H9 (cell line): ENCODE measurements around the gene CDH3. TPM values are rescaled to one million over a fixed set of nuclear protein-coding genes. Genes with fewer than 3 reads are reported as not detected.
A peak's percentile ranks its signal among the peaks of the same experiment; 100 is the strongest.

Experiments
- DNase-seq: peaks from one replicate; pipeline ENCODE4 v3.0.0-alpha.2; 2017
- H2AFZ ChIP-seq: one replicate; pipeline ENCODE4 v1.6.1; 2013; ENCODE audit warnings: mild to moderate bottlenecking, low read length, control low read depth, moderate library complexity
- H2AK5ac ChIP-seq: 2 replicates; pipeline ENCODE4 v1.6.1; 2013; ENCODE audit warnings: low read length, control low read depth, mixed read lengths; ENCODE audit not compliant: insufficient read length
- H2BK120ac ChIP-seq: one replicate; pipeline ENCODE4 v1.6.1; 2013; ENCODE audit warnings: low read depth, mild to moderate bottlenecking, low read length, control low read depth, inconsistent platforms; ENCODE audit not compliant: poor library complexity, severe bottlenecking
- H2BK12ac ChIP-seq: 2 replicates; pipeline ENCODE4 v1.6.1; 2013; ENCODE audit warnings: low read length, control low read depth, mixed read lengths, low read depth; ENCODE audit not compliant: insufficient read length
- H2BK15ac ChIP-seq: 2 replicates; pipeline ENCODE4 v1.6.1; 2013; ENCODE audit warnings: low read depth, low read length, control low read depth
- H2BK20ac ChIP-seq: one replicate; pipeline ENCODE4 v1.6.1; 2013; ENCODE audit warnings: low read depth, mild to moderate bottlenecking, low read length, control low read depth, inconsistent platforms; ENCODE audit not compliant: poor library complexity, severe bottlenecking
- H2BK5ac ChIP-seq: 2 replicates; pipeline ENCODE4 v1.6.1; 2013; ENCODE audit warnings: low read length, control low read depth, mixed read lengths; ENCODE audit not compliant: insufficient read length
- H3K14ac ChIP-seq: 2 replicates; pipeline ENCODE4 v1.6.1; 2013; ENCODE audit warnings: low read length, control low read depth; ENCODE audit not compliant: insufficient read depth
- H3K18ac ChIP-seq: 2 replicates; pipeline ENCODE4 v1.6.1; 2013; ENCODE audit warnings: low read depth, mild to moderate bottlenecking, mixed read lengths, low read length, control low read depth; ENCODE audit not compliant: insufficient read length
- H3K23ac ChIP-seq: 2 replicates; pipeline ENCODE4 v1.6.1; 2013; ENCODE audit warnings: low read length, control low read depth, mixed read lengths, low read depth; ENCODE audit not compliant: insufficient read length
- H3K23me2 ChIP-seq: 2 replicates; pipeline ENCODE4 v1.6.1; 2013; ENCODE audit warnings: low read depth, mild to moderate bottlenecking, mixed read lengths, low read length, control low read depth; ENCODE audit not compliant: insufficient read length, poor library complexity, severe bottlenecking
- H3K27ac ChIP-seq: 2 replicates; pipeline ENCODE4 v1.5.1; 2013; ENCODE audit warnings: low read length, control low read depth, mixed read lengths, low read depth; ENCODE audit not compliant: insufficient read length
- H3K27me3 ChIP-seq: 2 replicates; pipeline ENCODE4 v1.6.1; 2013; ENCODE audit warnings: low read length, control low read depth, inconsistent platforms; ENCODE audit not compliant: insufficient read depth
- H3K4ac ChIP-seq: 2 replicates; pipeline ENCODE4 v1.6.1; 2013; ENCODE audit warnings: low read depth, mild to moderate bottlenecking, control low read depth, inconsistent platforms, low read length, moderate library complexity
- H3K4me1 ChIP-seq: 2 replicates; pipeline ENCODE4 v1.6.1; 2013; ENCODE audit warnings: low read length, control low read depth, inconsistent platforms; ENCODE audit not compliant: insufficient read depth
- H3K4me2 ChIP-seq: 2 replicates; pipeline ENCODE4 v1.6.1; 2013; ENCODE audit warnings: low read length, control low read depth, mixed read lengths; ENCODE audit not compliant: insufficient read length, insufficient read depth
- H3K56ac ChIP-seq: 2 replicates; pipeline ENCODE4 v1.6.1; 2013; ENCODE audit warnings: low read depth, mild to moderate bottlenecking, mixed read lengths, low read length, control low read depth; ENCODE audit not compliant: insufficient read length
- H3K79me1 ChIP-seq: 2 replicates; pipeline ENCODE4 v1.6.1; 2013; ENCODE audit warnings: low read depth, mild to moderate bottlenecking, moderate library complexity, low read length, control low read depth, inconsistent platforms; ENCODE audit not compliant: insufficient read depth, poor library complexity, severe bottlenecking
- H3K79me2 ChIP-seq: 2 replicates; pipeline ENCODE4 v1.6.1; 2013; ENCODE audit warnings: low read length, control low read depth, inconsistent platforms; ENCODE audit not compliant: insufficient read depth
- H3K9ac ChIP-seq: 2 replicates; pipeline ENCODE4 v1.6.1; 2013; ENCODE audit warnings: low read length, control low read depth, mixed read lengths; ENCODE audit not compliant: insufficient read length; ENCODE audit errors: extremely low read depth
- H3K9me3 ChIP-seq: one replicate; pipeline ENCODE4 v1.6.1; 2013; ENCODE audit warnings: low read depth, low read length, inconsistent platforms; ENCODE audit not compliant: control insufficient read depth
- H3T11ph ChIP-seq: one replicate; pipeline ENCODE4 v1.6.1; 2013; ENCODE audit warnings: mild to moderate bottlenecking, low read length, control low read depth, inconsistent platforms
- H4K20me1 ChIP-seq: one replicate; pipeline ENCODE4 v1.6.1; 2013; ENCODE audit not compliant: control insufficient read depth, insufficient read length, insufficient read depth
- H4K5ac ChIP-seq: 2 replicates; pipeline ENCODE4 v1.6.1; 2013; ENCODE audit warnings: low read depth, mild to moderate bottlenecking, mixed read lengths, low read length, control low read depth; ENCODE audit not compliant: insufficient read length
- H4K8ac ChIP-seq: replicated peaks from 2 replicates; pipeline ENCODE4 v1.6.1; 2013; ENCODE audit warnings: low read length, control low read depth, mixed read lengths, low read depth; ENCODE audit not compliant: insufficient read length
- H4K91ac ChIP-seq: 2 replicates; pipeline ENCODE4 v1.6.1; 2013; ENCODE audit warnings: low read depth, mild to moderate bottlenecking, moderate library complexity, mixed read lengths, low read length, control low read depth; ENCODE audit not compliant: insufficient read length
- H3K27ac Mint-ChIP-seq, 3 experiments: 2 replicates in 2 of 3; 3 replicates in 1 of 3; pipeline ENCODE4 v1.8.0; 2020 to 2021; ENCODE audit warnings: mixed read lengths in 3 of 3, mild to moderate bottlenecking in 1 of 3, moderate library complexity in 1 of 3
- H3K27me3 Mint-ChIP-seq: 2 replicates; pipeline ENCODE4 v1.8.0; 2021; ENCODE audit warnings: low read depth, mild to moderate bottlenecking, moderate library complexity, mixed read lengths
- H3K36me3 Mint-ChIP-seq, 3 experiments: 2 replicates in 2 of 3; 3 replicates in 1 of 3; pipeline ENCODE4 v1.8.0; 2020 to 2021; ENCODE audit warnings: low read depth in 3 of 3, mixed read lengths in 3 of 3; ENCODE audit not compliant: insufficient read depth in 1 of 3
- H3K4me1 Mint-ChIP-seq, 2 experiments: 2 replicates each; pipeline ENCODE4 v1.8.0; 2020; ENCODE audit warnings: mixed read lengths in 2 of 2
- H3K4me3 Mint-ChIP-seq, 2 experiments: 2 replicates in 1 of 2; 3 replicates in 1 of 2; pipeline ENCODE4 v1.8.0; 2020 to 2021; ENCODE audit warnings: mild to moderate bottlenecking in 2 of 2, mixed read lengths in 2 of 2, moderate library complexity in 1 of 2
- H3K9me3 Mint-ChIP-seq, 2 experiments: 2 replicates in 1 of 2; 3 replicates in 1 of 2; pipeline ENCODE4 v1.8.0; 2020; ENCODE audit warnings: mild to moderate bottlenecking in 2 of 2, mixed read lengths in 2 of 2, moderate library complexity in 1 of 2
- WGBS: extraction: QIAGEN DNeasy Blood & Tissue Kit; methylation state at CpG from one replicate; pipeline ENCODE4 v1.1.7; 2013; ENCODE audit warnings: missing lambda C conversion rate, low lambda C conversion rate, mixed read lengths; ENCODE audit not compliant: insufficient read length; ENCODE audit errors: extremely low coverage; 5-methylcytosine and 5-hydroxymethylcytosine counted together
- total RNA-seq: library from RNA; stranded (reverse); gene quantifications from 2 replicates; pipeline ENCODE4 v1.2.1, GENCODE V29; 2021
- TF ChIP-seq, protein P1 (sequence below): fragments of 200-600 bp; sonication (generic); conservative IDR thresholded peaks from 3 replicates; pipeline ENCODE4 v1.8.0; 2021; ENCODE audit warnings: antibody characterized with exemption, mild to moderate bottlenecking

CDH3 gene
- total RNA-seq, 1 experiment from 2014 or later = 97.2 TPM

DNA sequence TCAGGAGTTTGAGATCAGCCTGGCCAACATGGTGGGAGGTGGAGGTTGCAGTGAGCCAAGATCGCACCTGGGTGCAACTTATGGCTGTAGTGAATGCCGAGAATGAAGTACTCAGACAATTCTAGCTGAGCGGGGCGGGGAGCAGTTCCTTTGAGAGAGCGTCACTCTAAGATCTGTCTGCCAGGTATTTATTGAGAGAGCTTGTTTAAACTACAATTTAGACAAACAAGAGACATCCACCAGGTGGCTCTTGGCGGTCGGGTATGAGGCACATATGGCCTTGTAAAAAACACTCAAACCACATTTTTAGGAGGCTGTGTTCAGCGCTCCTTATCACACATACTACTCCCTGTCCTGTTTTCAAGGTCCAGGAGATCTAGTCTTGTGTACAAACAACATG lies 51.4 kb downstream of the CDH3 start:
- Mint-ChIP-seq H3K27ac (peak overlapping the region in 2 of 3 experiments; percentile 59 to 95; a peak in 4 of 7 replicates), H3K36me3 (peaks cover 39 to 81% (median 50%) of the 10 kb centered on the region in 3 experiments; a peak in 6 of 7 replicates)
- TF ChIP-seq, protein P1, sequence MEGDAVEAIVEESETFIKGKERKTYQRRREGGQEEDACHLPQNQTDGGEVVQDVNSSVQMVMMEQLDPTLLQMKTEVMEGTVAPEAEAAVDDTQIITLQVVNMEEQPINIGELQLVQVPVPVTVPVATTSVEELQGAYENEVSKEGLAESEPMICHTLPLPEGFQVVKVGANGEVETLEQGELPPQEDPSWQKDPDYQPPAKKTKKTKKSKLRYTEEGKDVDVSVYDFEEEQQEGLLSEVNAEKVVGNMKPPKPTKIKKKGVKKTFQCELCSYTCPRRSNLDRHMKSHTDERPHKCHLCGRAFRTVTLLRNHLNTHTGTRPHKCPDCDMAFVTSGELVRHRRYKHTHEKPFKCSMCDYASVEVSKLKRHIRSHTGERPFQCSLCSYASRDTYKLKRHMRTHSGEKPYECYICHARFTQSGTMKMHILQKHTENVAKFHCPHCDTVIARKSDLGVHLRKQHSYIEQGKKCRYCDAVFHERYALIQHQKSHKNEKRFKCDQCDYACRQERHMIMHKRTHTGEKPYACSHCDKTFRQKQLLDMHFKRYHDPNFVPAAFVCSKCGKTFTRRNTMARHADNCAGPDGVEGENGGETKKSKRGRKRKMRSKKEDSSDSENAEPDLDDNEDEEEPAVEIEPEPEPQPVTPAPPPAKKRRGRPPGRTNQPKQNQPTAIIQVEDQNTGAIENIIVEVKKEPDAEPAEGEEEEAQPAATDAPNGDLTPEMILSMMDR = no peak

More for the DNA sequence above, 51.4 kb downstream of the CDH3 start:
- H3K9ac ChIP-seq = no peak overlapping the region
- H3K79me1 ChIP-seq = no peaks in the 10 kb centered on the region
- no peak overlapping the region for H3K23ac ChIP-seq
- no peak overlapping the region for H3K18ac ChIP-seq
- Mint-ChIP-seq H3K27me3 (no peaks in the 10 kb centered on the region), H3K9me3 (no peaks in the 10 kb centered on the region), H3K4me1 (no peaks in the 10 kb centered on the region), H3K4me3 (no peak overlapping the region)
- no peak overlapping the region for H3K56ac ChIP-seq
- no peak overlapping the region for H3T11ph ChIP-seq
- H3K27ac ChIP-seq = no peak overlapping the region
- H4K5ac ChIP-seq = no peak overlapping the region
- H3K14ac ChIP-seq = no peak overlapping the region
- H3K23me2 ChIP-seq = no peaks in the 10 kb centered on the region
- no peaks in the 10 kb centered on the region for H3K27me3 ChIP-seq
- no peak overlapping the region for H2AK5ac ChIP-seq
- H2AFZ ChIP-seq = no peak overlapping the region
- no peak overlapping the region for H3K4me2 ChIP-seq
- DNase-seq = no peak
- H3K79me2 ChIP-seq = no peaks in the 10 kb centered on the region
- H4K20me1 ChIP-seq = no peaks in the 10 kb centered on the region
- no peak overlapping the region for H3K4ac ChIP-seq
- H2BK20ac ChIP-seq = no peak overlapping the region
- no peak overlapping the region for H2BK120ac ChIP-seq
- WGBS = no CpG with 5 or more reads among the region's 8 CpGs
- no peak overlapping the region for H2BK15ac ChIP-seq
- H4K91ac ChIP-seq = no peak overlapping the region
- H3K9me3 ChIP-seq = no peaks in the 10 kb centered on the region
- no peak overlapping the region for H2BK5ac ChIP-seq
- no peaks in the 10 kb centered on the region for H3K4me1 ChIP-seq
- no peak overlapping the region for H4K8ac ChIP-seq
- no peak overlapping the region for H2BK12ac ChIP-seq
